Activated gamma-delta T cell (primary cell): ENCODE measurements around the gene LCTL.

ENCODE experiments used
- DNase-seq: peaks from one replicate; lab custom pipeline; 2025; lab: John Stamatoyannopoulos, UW

LCTL gene

DNA sequence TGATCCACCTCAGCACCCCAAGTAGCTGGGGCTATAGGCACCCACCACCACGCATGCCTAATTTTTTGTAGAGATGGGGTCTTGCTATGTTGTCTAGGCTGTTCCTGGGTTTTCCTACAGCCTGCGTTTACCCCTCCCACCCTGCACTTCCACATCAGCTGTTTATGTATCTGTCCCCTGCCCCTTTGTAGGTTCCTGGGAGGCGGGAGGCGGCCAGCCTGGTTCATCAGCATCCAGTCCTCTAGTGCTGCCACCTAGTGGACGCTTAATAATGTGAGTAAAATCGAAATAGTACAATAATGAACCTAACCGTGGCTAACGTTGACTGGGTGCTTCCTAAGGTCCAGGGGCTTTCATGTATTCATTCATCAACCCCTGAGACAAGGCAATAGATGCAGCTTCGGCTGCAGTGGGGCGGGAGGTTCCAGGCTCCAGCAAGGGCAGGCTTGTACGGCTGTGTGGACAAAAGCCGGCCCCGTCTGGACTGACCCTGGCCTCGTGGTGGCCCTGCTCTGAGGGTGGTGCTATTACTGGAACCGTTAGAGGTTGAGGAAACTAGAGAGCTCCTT, 1.2 kb upstream of the LCTL start:
- DNase-seq, result no peak

DNA sequence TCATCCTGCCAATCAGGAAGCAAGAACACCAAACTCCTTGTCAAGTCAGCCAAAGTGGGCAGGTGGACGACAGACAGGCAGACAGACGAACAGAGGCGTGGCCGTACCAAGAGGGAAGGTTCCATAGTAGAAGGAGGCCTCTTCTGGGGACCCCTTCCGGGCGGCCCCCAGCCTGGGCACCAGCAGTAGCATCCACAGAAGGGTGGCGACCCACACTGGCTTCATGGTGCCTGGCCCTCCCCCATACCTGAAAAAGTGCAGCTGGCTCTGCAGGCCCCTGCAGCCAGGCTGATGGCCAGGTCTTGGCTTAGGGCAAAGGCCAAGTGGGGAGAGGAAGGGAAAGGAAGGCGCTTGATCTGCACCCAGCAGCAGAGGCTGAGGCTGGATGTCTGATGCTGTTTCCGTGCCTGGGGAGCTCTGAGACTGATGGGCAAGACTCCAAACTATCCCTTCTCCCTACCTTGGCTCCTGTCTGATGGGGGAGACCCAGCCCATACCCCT, 607 bp downstream of the LCTL start:
- no peak for DNase-seq

DNA sequence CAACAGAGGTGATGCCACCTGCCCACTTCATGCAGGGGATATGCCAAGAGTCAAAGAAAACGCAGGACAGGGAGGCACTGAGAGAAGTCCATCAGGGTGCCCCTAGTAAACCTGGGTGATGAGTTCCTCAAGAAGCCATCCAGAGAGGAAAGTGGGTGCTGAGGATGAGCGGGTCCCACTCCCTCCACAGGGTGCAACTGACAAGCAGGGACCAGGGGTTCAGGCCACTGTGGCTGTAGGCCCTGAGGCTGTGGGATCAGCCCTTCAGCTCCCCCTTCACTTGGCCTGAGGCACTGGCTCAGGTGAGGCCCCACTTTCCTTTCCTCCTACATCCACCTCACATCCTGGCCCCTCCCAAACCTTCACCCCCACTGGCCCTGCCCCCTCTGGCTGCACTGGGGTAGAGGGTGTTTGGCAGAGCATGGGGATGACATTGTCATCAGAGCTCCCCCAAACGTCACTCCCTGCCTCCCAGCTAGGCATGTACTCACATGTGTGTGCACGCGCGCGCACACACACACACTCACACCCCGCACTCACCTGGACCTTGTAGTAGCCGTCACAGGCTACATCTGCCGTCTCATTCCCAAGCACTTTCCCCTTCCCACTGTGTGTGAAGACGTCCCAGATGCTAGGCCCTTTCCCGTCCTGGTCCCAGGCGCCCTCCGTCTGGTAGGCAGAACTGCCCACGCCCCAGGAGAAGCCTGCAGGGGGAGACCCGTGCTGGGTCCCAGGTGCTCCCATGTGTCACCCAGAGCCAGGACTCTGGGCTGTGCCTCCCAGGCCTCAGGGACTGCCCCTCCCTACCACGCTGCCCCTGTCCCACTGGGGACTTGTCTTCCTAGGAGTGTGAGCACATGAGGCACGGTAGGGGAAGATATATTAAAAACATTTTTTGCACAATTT, 1.4 kb downstream of the LCTL start:
- no peak for DNase-seq

DNA sequence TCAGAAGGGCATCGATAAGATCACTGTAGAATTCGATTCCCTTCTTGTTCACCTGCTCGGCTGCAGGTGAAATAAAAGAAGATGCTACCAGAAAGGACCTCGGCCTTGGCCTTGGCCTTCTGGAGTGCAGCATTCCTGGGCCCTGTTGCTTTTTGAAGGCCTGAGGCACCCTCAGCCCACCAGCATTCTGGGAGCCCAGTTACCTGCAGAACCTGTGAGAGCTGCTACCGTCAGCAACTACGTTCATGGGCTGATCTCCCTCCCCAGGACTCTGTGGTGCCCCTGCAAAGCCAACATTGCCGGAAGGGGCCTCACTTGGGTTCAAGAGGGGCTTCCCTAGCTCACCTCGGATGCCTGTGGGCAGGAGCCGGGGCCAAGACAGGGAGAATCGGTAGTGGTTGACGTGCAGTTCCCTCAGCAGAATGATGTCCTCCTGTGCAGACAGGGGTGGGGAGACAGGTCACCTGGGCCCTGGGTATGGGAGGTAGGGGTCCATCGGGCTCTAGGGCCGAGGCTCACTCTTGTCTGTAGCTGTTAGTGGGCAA, 2.2 kb downstream of the LCTL start:
- no peak for DNase-seq

DNA sequence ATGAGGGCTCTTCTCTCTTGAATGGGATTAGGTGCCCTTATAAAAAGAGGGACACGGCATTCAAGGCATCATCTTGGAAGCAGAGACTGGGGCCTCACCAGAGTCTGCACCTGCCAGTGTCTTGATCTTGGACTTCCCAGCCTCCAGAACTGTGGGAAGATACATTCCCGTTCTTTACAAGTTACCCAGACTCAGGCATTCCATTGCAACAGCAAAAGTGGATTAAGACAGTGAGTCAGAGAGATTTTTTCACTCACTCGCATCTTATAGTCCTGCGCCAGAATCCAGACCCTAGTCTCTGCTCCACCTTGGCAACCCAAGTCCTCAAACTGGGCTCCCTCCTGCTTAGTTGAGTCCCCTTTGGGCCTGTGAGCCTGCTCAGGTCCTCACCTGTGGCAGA, 2.7 kb downstream of the LCTL start:
- no peak for DNase-seq

DNA sequence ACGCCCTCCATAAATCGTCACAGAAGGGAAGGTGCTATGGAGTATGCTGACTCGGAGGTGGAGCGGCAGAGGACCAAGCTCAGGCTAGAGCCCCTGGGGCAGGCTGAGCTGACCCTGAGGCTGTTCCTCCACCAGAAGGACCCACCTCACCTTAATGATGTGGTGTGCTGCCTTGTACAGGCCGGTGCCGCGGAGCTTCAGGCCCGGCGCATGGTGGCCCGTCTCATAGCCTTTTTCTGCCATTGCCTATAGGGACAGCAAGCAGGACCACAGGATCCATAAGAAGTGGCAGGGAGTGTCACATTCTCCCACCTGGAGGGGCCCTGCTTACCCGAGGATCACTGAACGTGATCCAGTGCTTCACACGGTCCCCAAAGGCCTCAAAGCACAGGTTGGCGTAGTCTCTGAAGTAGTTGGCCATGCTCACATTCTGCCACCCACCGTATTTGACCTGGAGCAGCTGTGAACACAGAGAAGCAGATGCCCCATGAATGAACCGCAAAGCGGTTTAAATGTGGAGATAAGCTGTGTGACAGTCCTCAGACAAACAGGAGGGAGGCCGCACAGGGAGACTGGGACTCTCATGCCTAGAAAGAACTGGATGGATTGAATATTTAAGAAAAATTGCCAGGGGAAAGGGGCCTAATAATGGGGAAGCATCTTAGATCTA, 4.8 kb downstream of the LCTL start:
- no peak for DNase-seq

DNA sequence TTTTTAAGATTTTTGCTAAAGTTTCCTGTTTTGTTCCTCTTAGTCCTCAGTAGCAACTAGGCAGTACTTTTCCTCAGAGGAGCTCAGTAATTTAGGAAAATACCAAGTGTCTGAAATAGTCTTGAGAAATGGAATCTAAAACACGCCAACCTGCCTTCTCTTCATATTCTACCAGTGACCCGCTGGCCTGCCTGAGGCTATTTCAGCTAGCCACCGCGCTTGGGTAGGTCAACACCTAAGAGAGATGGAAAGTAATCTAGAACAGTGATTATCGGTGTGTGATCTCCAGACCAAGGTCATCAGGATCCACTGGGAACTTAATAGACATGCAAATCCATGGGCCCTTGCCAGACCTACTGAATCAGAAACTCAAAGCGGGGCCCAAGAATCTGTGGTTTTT, 7.5 kb downstream of the LCTL start:
- DNase-seq, result no peak

DNA sequence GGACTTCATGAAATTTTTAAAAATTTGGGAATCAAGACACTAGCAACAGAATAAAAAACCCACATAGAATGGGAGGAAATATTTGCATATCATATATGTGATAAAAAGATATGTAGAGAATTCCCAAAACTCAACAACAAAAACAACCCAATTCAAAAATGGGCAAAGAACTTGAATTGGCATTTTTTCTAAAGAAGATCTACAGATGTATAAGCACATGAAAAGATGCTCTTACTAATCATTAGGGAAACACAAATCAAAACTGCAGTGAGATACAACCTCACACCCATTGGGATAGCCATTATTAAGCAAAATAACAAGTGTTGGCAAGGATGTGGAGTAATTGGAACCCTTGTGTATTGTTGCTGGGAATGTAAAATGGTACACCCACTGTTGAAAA, 10.1 kb downstream of the LCTL start:
- DNase-seq, result no peak

DNA sequence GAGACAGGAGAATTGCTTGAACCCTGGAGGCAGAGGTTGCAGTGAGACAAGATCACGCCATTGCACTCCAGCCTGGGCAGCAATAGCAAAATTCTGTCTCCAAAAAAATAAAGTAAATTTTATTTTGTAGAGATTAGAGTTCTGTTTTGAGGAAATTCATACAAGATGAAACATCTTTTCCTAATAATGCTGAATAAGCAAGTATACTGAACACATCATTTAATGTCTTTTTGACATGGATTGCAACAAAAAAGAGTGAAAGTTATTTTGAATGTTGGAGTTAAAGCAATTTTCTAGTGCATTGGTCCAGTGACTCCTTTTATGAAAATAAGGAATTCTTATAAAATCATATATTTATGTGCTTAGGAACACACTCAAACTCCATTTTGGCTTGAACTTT, 20.5 kb downstream of the LCTL start:
- no peak for DNase-seq

DNA sequence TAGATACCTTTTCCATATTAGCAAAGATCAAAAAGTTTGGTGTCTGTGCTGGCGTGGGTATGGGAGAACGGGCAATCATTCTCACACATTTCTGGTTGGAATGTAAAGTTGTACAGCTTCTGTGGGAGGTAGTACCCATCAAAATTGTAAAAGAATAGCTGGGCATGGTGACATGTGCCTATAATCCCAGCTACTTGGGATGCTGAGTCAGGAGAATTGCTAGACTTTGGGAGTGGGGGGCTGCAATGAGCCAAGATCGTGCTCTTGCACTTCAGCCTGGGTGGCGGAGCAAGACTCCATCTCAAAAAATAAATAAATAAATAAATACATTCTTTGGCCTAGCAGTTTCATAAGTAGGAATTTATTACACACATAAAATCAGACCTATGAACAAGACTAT, 22.9 kb downstream of the LCTL start:
- DNase-seq, result no peak

DNA sequence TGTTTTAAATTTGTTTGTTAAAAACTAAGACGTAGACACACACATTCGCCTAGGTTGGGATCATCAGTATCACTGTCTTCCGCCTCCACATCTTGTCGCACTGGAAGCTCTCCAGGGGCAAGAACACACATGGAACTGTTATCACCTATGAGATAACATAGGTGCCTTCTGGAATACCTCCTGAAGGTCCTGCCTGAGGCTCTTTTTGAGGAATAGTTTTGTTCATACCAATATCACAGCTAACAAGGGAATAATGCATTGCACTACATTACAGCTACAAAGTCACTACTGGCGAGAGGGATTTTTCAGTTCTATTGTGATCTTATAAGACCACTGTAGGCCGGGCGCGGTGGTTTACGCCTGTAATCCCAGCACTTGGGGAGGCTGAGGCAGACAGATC, 30.7 kb downstream of the LCTL start:
- no peak for DNase-seq

DNA sequence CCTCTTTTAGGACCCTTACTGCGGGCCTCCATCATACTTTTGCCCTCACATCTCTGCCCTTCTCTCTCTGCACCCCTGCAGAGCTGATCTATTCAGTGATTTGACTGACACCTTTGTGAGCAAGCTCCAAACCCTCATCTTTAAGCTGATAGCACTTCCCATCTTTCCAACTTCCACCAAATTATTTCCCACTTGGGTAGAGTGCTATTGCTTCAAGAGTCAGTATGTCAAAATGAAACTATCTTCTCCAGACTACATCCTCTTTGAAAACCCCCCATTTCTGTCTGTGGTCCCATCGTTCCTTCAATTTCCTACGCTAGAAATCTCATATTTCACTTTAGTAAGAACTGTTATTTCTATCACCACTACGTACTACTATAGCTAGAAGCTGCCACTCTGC, 41.0 kb downstream of the LCTL start:
- DNase-seq, result no peak

DNA sequence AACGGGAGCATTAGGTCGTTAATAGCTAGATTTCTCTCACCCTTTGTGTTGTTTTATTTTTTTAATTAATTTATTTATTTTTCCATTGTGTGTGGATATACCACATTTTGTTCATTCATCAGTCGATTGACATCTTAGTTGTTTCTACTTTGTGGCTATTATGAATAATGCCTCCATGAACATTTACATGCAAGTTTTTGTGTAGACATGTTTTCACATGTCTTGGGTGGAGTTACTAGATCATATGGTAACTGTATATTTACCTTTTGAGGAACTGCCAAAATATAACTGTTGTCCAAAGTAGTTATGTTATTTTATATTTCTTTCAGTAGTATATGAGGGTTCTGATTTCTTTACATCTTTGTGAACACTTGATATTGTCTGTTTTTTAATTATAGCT, 41.9 kb downstream of the LCTL start:
- no peak for DNase-seq

DNA sequence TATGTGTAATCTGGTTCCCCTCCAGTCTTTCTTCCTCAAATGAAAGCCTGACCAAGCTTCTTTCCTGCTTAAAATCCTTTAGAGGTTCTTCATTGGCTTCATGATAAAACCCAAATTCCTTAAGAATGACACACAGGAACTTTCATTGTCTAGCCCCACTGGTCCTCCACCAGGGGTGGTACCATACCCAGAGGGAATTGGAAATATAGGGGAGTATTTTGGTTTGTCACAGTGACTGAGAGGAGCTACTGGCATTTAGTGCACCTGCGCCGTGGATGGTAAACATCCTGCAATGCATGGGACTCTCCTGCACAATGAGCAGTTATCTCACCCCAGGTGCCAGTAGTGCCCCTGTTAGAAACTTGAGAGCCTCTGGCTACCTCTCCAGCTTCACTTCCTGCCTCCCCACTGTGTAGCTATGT, 49.9 kb downstream of the LCTL start:
- DNase-seq, result no peak

DNA sequence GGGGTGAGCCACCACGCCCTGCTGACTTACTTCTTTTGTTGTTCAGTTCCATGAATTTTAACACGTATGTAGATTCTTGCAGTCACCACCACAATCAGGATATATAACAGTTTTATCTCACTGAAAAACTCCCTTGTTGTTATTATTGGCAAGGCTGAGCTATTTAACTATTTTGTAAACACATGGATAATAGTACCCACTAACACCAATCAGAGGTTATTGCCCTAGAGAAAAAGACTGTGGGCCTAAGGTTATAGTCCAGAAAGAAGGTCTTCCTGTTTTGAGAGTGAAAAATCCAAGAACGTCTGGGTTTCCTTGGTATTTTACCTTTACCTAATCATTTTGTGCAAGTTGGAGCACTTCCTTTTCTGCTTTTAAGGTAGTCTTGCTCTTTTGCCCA, 51.2 kb downstream of the LCTL start:
- no peak for DNase-seq

DNA sequence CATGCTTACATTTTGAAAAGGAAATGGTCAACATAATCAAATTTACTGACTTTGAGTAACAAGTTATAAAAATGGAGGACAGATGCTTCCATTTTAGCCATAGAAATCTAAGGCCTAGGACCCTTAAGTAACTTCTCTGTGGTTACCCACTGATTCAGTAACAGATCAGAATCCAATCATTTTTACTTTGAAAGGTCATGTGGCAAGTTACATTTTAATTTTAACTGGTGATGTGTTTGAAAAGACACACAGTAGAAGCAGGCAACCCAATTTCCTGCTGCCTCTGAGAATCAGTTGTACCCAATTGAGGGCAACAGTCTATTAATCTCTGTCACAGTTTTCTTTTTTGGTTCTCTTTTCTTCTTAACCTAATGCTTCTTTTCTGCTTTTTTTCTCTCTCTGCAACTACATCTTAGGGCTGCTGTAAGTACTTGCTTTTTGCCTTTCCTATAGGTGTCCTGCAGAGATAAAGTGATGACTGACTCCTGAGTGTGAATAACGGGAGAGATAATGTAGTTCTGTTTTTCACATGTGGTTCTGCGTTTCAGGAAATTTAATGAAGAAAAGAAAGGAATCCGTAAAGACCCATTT, 57.4 kb downstream of the LCTL start:
- no peak for DNase-seq

DNA sequence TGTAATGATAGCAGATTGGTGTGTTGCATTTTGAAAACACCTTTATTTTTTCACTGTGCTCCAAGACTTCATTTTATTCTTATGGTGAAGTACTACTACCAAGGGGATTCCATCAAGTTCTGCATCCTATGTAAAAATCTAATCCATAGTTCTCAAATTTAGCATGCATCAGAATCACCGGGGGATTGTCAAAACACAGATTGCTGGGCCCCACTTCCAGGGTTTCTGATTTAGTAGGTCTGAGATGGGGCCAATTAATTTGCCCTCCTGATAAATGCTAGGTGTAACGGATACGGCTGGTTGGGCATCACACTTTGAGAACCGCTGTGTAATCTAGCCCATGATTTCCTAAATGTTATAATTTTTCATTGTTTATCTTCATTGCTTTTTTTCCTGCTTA, 60.0 kb downstream of the LCTL start:
- no peak for DNase-seq

DNA sequence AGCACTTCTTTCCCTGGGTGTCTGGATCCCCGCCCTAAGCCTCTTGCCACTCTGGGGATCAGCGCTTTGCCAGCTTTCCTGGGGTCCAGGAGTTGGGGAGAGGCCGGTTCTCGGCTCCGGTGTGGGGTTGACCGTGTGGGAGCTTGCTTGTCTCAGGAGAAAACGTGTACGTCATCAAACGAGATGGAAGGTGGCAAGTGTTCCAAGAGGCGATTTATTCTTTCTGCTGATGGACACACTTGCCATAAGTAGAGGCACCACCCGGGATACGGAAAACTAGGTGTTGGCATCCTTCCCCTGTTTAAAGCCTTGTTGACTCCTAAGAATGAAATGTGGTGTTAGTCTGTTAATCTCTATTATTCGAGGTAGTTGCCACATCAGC, 60.4 kb downstream of the LCTL start:
- no peak for DNase-seq

DNA sequence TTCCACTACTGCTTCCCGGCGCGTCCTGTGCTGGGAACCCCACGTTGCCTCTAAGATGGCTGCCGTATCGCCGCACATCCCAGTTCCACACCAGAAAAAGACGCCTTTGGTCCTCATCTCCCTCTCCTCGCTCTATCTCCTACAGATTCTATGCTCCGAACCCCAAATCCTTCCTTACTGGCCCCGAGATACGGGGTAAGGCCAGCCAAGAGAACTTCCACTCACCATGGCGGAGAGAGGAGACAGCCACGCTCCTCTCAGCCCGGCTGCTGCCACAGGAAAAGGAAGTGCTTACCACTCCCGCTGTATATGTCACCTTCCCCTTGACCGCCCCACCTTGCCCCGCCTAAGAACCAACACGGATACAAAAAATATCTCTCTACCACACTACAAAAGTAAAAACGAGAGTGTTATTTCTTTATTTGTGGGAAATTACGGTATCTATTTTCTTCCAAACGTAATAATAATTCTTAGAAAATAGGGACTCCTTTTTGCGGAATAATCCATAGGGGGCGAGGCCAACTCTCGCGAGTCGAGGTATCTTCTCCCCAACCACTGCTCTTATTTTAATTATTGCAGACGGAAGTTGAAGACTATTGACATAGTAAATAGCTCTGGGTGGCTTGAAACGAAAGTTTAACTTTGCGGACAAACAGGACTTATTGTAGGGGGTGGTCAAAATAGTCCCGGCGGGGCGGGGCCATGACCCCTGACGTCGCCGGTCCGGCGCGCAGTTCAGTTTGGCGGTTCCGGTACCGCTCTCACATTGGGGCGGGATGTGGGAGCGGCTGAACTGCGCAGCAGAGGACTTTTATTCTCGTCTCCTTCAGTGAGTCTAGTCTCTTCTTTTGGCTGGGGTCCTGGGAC, 61.0 kb downstream of the LCTL start, which contains the start of the genes RPL4 and ZWILCH:
RPL4 (minus strand) TSS at position 293 of the 867 bp plus-strand sequence; CDS start at position 228, 65 bp downstream.
ZWILCH (plus strand) TSS at position 764 of the 867 bp plus-strand sequence; CDS start at position 777, 13 bp downstream.
- DNase-seq, result peak; percentile 68

DNA sequence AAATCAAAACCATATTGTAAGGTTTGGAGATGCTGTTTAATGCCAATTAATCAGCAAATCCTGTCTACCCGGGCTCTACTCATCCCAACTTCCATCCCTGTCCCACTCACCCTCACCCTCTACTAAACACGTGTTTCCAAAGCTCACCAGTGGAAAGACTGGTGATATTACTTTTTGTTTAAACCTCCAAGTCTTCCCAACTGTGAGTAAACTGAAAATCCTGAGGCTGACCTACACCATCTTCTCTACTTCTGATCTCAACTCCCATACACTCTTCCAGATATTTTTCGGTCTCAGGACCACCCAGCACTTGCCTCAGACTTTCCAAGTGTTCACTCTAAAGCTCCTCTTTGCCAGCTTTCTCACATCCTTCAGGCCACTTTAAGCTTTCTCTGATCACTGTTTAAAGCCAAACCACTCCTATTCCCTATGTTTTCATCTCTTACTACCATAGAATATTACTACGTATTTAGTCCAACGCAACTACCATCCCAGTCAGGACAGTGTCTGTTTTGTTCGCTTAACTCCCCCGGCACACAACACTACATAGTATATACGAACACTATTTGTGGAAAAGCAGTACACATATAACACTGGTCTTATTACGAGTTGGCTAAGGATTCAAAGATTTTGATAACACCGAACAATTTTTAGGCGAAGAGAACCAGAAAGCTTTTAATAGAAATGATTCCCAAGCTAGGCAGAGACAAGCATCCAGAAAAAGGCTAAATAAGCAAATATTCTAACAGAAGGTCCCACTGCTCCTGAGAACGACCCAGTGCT, 61.8 kb downstream of the LCTL start:
- no peak for DNase-seq
